ENCODE results near the gene CAMKV. TPM values are rescaled to one million over a fixed set of nuclear protein-coding genes. Genes with fewer than 3 reads are reported as not detected.

CAMKV gene
- total RNA-seq, 1 donor from 2014 or later: not detected

DNA sequence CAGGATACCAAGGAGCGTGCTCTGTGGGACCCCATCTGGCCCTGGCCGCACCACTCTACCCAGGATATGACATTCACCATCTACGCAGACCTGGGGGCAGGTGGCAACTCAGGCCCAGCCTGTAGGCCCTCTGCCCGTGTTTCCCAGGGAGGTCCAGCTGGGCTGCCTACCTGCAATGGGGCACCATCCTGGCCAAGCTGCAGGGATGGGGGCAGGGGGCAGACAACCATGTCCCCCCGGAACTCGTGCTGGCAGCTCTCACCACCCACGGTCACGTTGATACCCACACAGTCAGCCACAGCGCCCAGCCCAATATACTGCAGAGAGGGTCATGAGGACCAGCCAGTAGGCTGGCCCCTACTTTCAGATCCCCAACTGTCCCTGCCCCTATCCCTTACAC, 26.1 kb upstream of the CAMKV start:
- POLR2A ChIA-PET: no interaction called here
- no peak overlapping the region for H3K4me3 Mint-ChIP-seq
- ATAC-seq (ENCODE audit: low read depth): no peak
- DNase-seq: no peak
- H3K4me1 Mint-ChIP-seq: no peaks in the 10 kb centered on the region
- intact Hi-C loops (cut with micrococcal nuclease): no loop called here
- H3K9me3 Mint-ChIP-seq: no peaks in the 10 kb centered on the region
- CTCF ChIA-PET: no interaction called here
- no peaks in the 10 kb centered on the region for H3K27me3 Mint-ChIP-seq
- no peaks in the 10 kb centered on the region for H3K36me3 Mint-ChIP-seq (ENCODE audit: low read depth)
- H3K27ac Mint-ChIP-seq: no peak overlapping the region
- TF ChIP-seq CTCF (IDR thresholded peaks at IDR 0.05): no peak

- Mint-ChIP-seq H3K4me1 (no peaks in the 10 kb centered on the region), H3K27ac (no peak overlapping the region), H3K9me3 (no peaks in the 10 kb centered on the region), H3K27me3 (no peaks in the 10 kb centered on the region), H3K36me3 (ENCODE audit: low read depth) (no peaks in the 10 kb centered on the region), H3K4me3 (no peak overlapping the region)
- TF ChIP-seq CTCF (IDR thresholded peaks at IDR 0.05): no peak
- DNase-seq: no peak
- ATAC-seq (ENCODE audit: low read depth): no peak
- ChIA-PET CTCF (interaction anchor here (0.6 kb wide), 1 partner anchor 88 kb away, joined by 3 read pairs; no protein-coding TSS in a partner anchor), POLR2A (no interaction called here)
- intact Hi-C loops (cut with micrococcal nuclease): no loop called here
Observed at GRCh38 chr3:49889296-49889695, 19.6 kb upstream of the CAMKV start.

- CTCF ChIA-PET: no interaction called here
- TF ChIP-seq CTCF (IDR thresholded peaks at IDR 0.05): no peak
- no peak overlapping the region for H3K27ac Mint-ChIP-seq
- H3K9me3 Mint-ChIP-seq: no peaks in the 10 kb centered on the region
- H3K36me3 Mint-ChIP-seq (ENCODE audit: low read depth): no peaks in the 10 kb centered on the region
- DNase-seq (no peak), ATAC-seq (ENCODE audit: low read depth) (no peak)
- no peak overlapping the region for H3K4me3 Mint-ChIP-seq
- H3K27me3 Mint-ChIP-seq: no peaks in the 10 kb centered on the region
- H3K4me1 Mint-ChIP-seq: no peaks in the 10 kb centered on the region
- intact Hi-C loops (cut with micrococcal nuclease): no loop called here
- POLR2A ChIA-PET: no interaction called here
Observed at GRCh38 chr3:49886922-49887265, 17.2 kb upstream of the CAMKV start.

DNA sequence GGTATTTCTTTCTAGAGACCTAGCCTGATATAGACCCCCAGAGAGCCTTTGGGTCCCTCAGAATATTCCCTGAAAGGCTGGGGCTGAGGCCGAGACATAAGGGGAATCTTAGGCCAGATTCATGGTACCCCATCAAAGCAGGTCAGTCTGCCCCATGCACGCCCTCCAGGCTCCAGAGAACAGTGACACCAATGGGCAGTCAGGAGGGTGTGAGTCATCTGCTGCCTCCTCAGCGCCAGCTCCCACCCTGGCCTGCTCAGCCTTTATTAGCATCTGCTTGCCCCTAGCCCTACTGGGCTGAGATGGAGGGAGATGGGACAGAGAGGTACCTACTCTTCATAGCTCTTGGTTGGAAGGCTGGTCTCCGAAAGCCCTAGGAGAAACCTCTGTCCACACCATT, 14.3 kb upstream of the CAMKV start:
- no peaks in the 10 kb centered on the region for H3K4me1 Mint-ChIP-seq
- no peak overlapping the region for H3K4me3 Mint-ChIP-seq
- H3K27me3 Mint-ChIP-seq: peaks cover 1% of the 10 kb centered on the region
- ChIA-PET CTCF (no interaction called here), POLR2A (no interaction called here)
- ATAC-seq (ENCODE audit: low read depth) (no peak), DNase-seq (no peak)
- intact Hi-C loops (cut with micrococcal nuclease): no loop called here
- H3K9me3 Mint-ChIP-seq: no peaks in the 10 kb centered on the region
- no peaks in the 10 kb centered on the region for H3K36me3 Mint-ChIP-seq (ENCODE audit: low read depth)
- no peak overlapping the region for H3K27ac Mint-ChIP-seq
- TF ChIP-seq CTCF (IDR thresholded peaks at IDR 0.05): no peak

GRCh38 chr3:49882166-49882565, 12.5 kb upstream of the CAMKV start:
- CTCF ChIA-PET: no interaction called here
- Mint-ChIP-seq H3K4me3 (no peak overlapping the region), H3K27me3 (peaks cover 1% of the 10 kb centered on the region), H3K9me3 (no peaks in the 10 kb centered on the region), H3K27ac (no peak overlapping the region), H3K4me1 (no peaks in the 10 kb centered on the region), H3K36me3 (ENCODE audit: low read depth) (no peaks in the 10 kb centered on the region)
- TF ChIP-seq CTCF (IDR thresholded peaks at IDR 0.05): no peak
- intact Hi-C loops (cut with micrococcal nuclease): no loop called here
- DNase-seq (no peak), ATAC-seq (ENCODE audit: low read depth) (no peak)
- POLR2A ChIA-PET: no interaction called here
